IMR-90 (cell line): ENCODE measurements around the gene TSTD2. TPM values are rescaled to one million over a fixed set of nuclear protein-coding genes. Genes with fewer than 3 reads are reported as not detected.

Source experiments
- ATAC-seq: fragments of 200-7000 bp; cut with Tn5 transposase; 2 replicates; pipeline ENCODE4 v1.9.1; 2020; ENCODE audit warnings: low read depth, mild to moderate bottlenecking, moderate library complexity
- BruUV-seq: library from RNA; stranded (reverse); fragments of 400-500 nt; replicated peaks from 2 replicates; lab custom pipeline; 2021; lab: Mats Ljungman, UMichigan
- CTCF ChIA-PET: fragments of 300-600 bp; formaldehyde crosslinking; extraction: SDS; loops from one replicate; lab custom pipeline; 2021; ENCODE audit warnings: antibody characterized with exemption; lab: Yijun Ruan, JAX
- POLR2A ChIA-PET: fragments of 300-600 bp; sonication (Branson Sonifier 250); formaldehyde crosslinking; loops from one replicate; lab custom pipeline; 2022; ENCODE audit warnings: antibody characterized with exemption; ENCODE audit not compliant: unreplicated experiment; lab: Charles Lee
- DNase-seq: peaks from one replicate; pipeline ENCODE4 v3.0.0; 2013
- H2AFZ ChIP-seq: replicated peaks from 2 replicates; pipeline ENCODE3; 2013; ENCODE audit warnings: low read length, mild to moderate bottlenecking; ENCODE audit not compliant: poor library complexity
- H2AK5ac ChIP-seq: 2 replicates; pipeline ENCODE4 v1.6.1; 2013; ENCODE audit warnings: low read depth, low read length, inconsistent platforms
- H2AK9ac ChIP-seq: replicated peaks from 2 replicates; pipeline ENCODE3; 2013; ENCODE audit warnings: mild to moderate bottlenecking, low read depth, low read length, moderate library complexity; ENCODE audit not compliant: poor library complexity
- H2BK120ac ChIP-seq: 2 replicates; pipeline ENCODE4 v1.6.1; 2013; ENCODE audit warnings: low read depth, low read length, inconsistent platforms
- H2BK15ac ChIP-seq: 3 replicates; pipeline ENCODE4 v1.6.1; 2013; ENCODE audit warnings: low read depth, low read length, inconsistent platforms
- H2BK20ac ChIP-seq: 2 replicates; pipeline ENCODE4 v1.6.1; 2013; ENCODE audit warnings: low read depth, mild to moderate bottlenecking, inconsistent platforms, low read length, moderate library complexity
- H2BK5ac ChIP-seq: 2 replicates; pipeline ENCODE4 v1.6.1; 2013; ENCODE audit warnings: mild to moderate bottlenecking, low read depth, low read length, inconsistent platforms; ENCODE audit not compliant: poor library complexity, severe bottlenecking
- H3K14ac ChIP-seq: replicated peaks from 2 replicates; pipeline ENCODE4 v1.6.1; 2013; ENCODE audit warnings: low read depth, low read length, inconsistent platforms
- H3K18ac ChIP-seq: 2 replicates; pipeline ENCODE4 v1.6.1; 2013; ENCODE audit warnings: low read depth, low read length, control low read depth
- H3K23ac ChIP-seq: 2 replicates; pipeline ENCODE4 v1.6.1; 2013; ENCODE audit warnings: low read depth, low read length, inconsistent platforms
- H3K27ac ChIP-seq: 2 replicates; pipeline ENCODE4 v1.5.1; 2013; ENCODE audit warnings: mild to moderate bottlenecking, control low read depth, low read length; ENCODE audit not compliant: insufficient read depth
- H3K27me3 ChIP-seq: 2 replicates; pipeline ENCODE4 v1.6.1; 2013; ENCODE audit warnings: low read length; ENCODE audit not compliant: control insufficient read depth, insufficient read depth
- H3K36me3 ChIP-seq: 2 replicates; pipeline ENCODE4 v1.6.1; 2013; ENCODE audit warnings: low read length, mixed read lengths; ENCODE audit not compliant: control insufficient read depth, insufficient read depth
- H3K4ac ChIP-seq: 2 replicates; pipeline ENCODE4 v1.6.1; 2013; ENCODE audit warnings: low read depth, low read length, inconsistent platforms
- H3K4me1 ChIP-seq: 2 replicates; pipeline ENCODE4 v1.6.1; 2013; ENCODE audit warnings: low read length, mixed read lengths; ENCODE audit not compliant: control insufficient read depth, insufficient read depth
- H3K4me2 ChIP-seq: 2 replicates; pipeline ENCODE4 v1.6.1; 2013; ENCODE audit warnings: low read depth, mild to moderate bottlenecking, control low read depth, low read length, moderate library complexity
- H3K4me3 ChIP-seq: 2 replicates; pipeline ENCODE4 v1.5.1; 2013; ENCODE audit warnings: low read depth, mild to moderate bottlenecking, control low read depth, low read length, moderate library complexity; ENCODE audit not compliant: insufficient read depth
- H3K56ac ChIP-seq: 2 replicates; pipeline ENCODE4 v1.6.1; 2013; ENCODE audit warnings: low read length, inconsistent platforms; ENCODE audit not compliant: insufficient read depth; ENCODE audit errors: extremely low read depth
- H3K79me1 ChIP-seq, 2 experiments: 2 replicates each; pipeline ENCODE4 v1.6.1; 2013; ENCODE audit warnings: low read length in 2 of 2, inconsistent platforms in 1 of 2, low read depth in 1 of 2
- H3K9ac ChIP-seq: 2 replicates; pipeline ENCODE4 v1.6.1; 2013; ENCODE audit warnings: low read depth, low read length, control low read depth
- H3K9me1 ChIP-seq: 2 replicates; pipeline ENCODE4 v1.6.1; 2013; ENCODE audit warnings: low read length, inconsistent platforms; ENCODE audit not compliant: insufficient read depth
- H3K9me3 ChIP-seq: 2 replicates; pipeline ENCODE4 v1.6.1; 2013; ENCODE audit warnings: low read length; ENCODE audit not compliant: control insufficient read depth, insufficient read depth
- H4K20me1 ChIP-seq: 2 replicates; pipeline ENCODE4 v1.6.1; 2013; ENCODE audit warnings: low read length, inconsistent platforms; ENCODE audit not compliant: insufficient read depth
- H4K5ac ChIP-seq: 2 replicates; pipeline ENCODE4 v1.6.1; 2013; ENCODE audit warnings: mild to moderate bottlenecking, low read depth, low read length, control low read depth
- H4K8ac ChIP-seq, 2 experiments: 2 replicates each; pipeline ENCODE4 v1.6.1; 2013; ENCODE audit warnings: low read depth in 2 of 2, low read length in 2 of 2, control low read depth in 1 of 2, inconsistent platforms in 1 of 2
- H4K91ac ChIP-seq: 2 replicates; pipeline ENCODE4 v1.6.1; 2013; ENCODE audit warnings: low read depth, low read length, inconsistent platforms; ENCODE audit not compliant: insufficient read depth
- BHLHE40 ChIP-seq: fragments of 150-350 bp; IDR thresholded peaks from 2 replicates; pipeline ENCODE4 v1.6.1; 2016; ENCODE audit warnings: mild to moderate bottlenecking, low read depth, low read length
- CEBPB ChIP-seq: IDR thresholded peaks from 2 replicates; pipeline ENCODE4 v1.6.1; 2012; ENCODE audit warnings: low read depth, low read length, improper control_type of control experiment
- CHD1 ChIP-seq: IDR thresholded peaks from 2 replicates; pipeline ENCODE4 v1.6.1; 2012; ENCODE audit warnings: low read depth, low read length, improper control_type of control experiment
- CTCF ChIP-seq: conservative IDR thresholded peaks from 2 replicates; pipeline ENCODE4 v1.5.1; 2012; ENCODE audit warnings: mild to moderate bottlenecking, low read depth, low read length, improper control_type of control experiment
- MAFK ChIP-seq: IDR thresholded peaks from 2 replicates; pipeline ENCODE4 v1.6.1; 2012; ENCODE audit warnings: low read depth, low read length, improper control_type of control experiment
- MAZ ChIP-seq: IDR thresholded peaks from 2 replicates; pipeline ENCODE4 v1.6.1; 2012; ENCODE audit warnings: low read depth, mild to moderate bottlenecking, low read length, improper control_type of control experiment, moderate library complexity, borderline replicate concordance
- MXI1 ChIP-seq: IDR thresholded peaks from 2 replicates; pipeline ENCODE4 v1.6.1; 2012; ENCODE audit warnings: low read depth, mild to moderate bottlenecking, low read length, moderate library complexity, borderline replicate concordance
- NFE2L2 ChIP-seq: fragments of 150-350 bp; IDR thresholded peaks from 2 replicates; pipeline ENCODE4 v1.6.1; 2016; ENCODE audit warnings: low read depth, mild to moderate bottlenecking, low read length
- POLR2A ChIP-seq: IDR thresholded peaks from 2 replicates; pipeline ENCODE4 v1.6.1; 2012; ENCODE audit warnings: mild to moderate bottlenecking, low read depth, low read length
- RAD21 ChIP-seq: IDR thresholded peaks from 2 replicates; pipeline ENCODE4 v1.6.1; 2012; ENCODE audit warnings: low read length, improper control_type of control experiment
- RCOR1 ChIP-seq: IDR thresholded peaks from 2 replicates; pipeline ENCODE4 v1.6.1; 2012; ENCODE audit warnings: mild to moderate bottlenecking, low read length, improper control_type of control experiment; ENCODE audit not compliant: insufficient replicate concordance
- RFX5 ChIP-seq: IDR thresholded peaks from 2 replicates; pipeline ENCODE4 v1.8.0; 2012; ENCODE audit warnings: low read depth, mild to moderate bottlenecking, low read length, moderate library complexity
- SMC3 ChIP-seq: fragments of 150-350 bp; IDR thresholded peaks from 2 replicates; pipeline ENCODE4 v1.6.1; 2016; ENCODE audit warnings: low read depth, mild to moderate bottlenecking, antibody characterized with exemption, low read length, moderate library complexity
- WGBS, 2 experiments: methylation state at CpG; one replicate each; pipeline versions ENCODE4 v1.1.5 to v1.1.7; 2013; ENCODE audit warnings: missing lambda C conversion rate in 2 of 2; ENCODE audit not compliant: insufficient read length in 1 of 2; ENCODE audit errors: extremely low coverage in 2 of 2; 5-methylcytosine and 5-hydroxymethylcytosine counted together
- dilution Hi-C: fragments of 300-500 bp; cut with HindIII; formaldehyde crosslinking; loops from one replicate; pipeline ENCODE4 v1.14.3; 2018; ENCODE audit warnings: low sequenced_read_pairs; ENCODE audit not compliant: unreplicated experiment
- in situ Hi-C: fragments of 300-500 bp; cut with MboI; formaldehyde crosslinking; loops from 3 replicates; pipeline ENCODE4 v1.14.3; 2019; ENCODE audit warnings: low sequenced_read_pairs, inconsistent platforms, mixed read lengths
- intact Hi-C: fragments of 100-400 bp; cut with micrococcal nuclease; formaldehyde crosslinking; loops from 2 replicates; pipeline ENCODE4 v1.10.0; 2022
- polyA plus RNA-seq, 3 experiments: library from polyadenylated mRNA; depleted of rRNA; stranded (reverse); fragments of >200 nt; gene quantifications; 2 replicates each; pipeline ENCODE4 v1.2.3, GENCODE V29; 2012; ENCODE audit warnings: low replicate concordance in 1 of 3
- total RNA-seq: library from RNA; depleted of rRNA; stranded (reverse); fragments of >200 nt; gene quantifications from 2 replicates; pipeline ENCODE4 v1.2.3, GENCODE V29; 2012
- TF ChIP-seq, protein P1 (sequence below): fragments of 150-350 bp; IDR thresholded peaks from 2 replicates; pipeline ENCODE4 v1.6.1; 2017; ENCODE audit warnings: mild to moderate bottlenecking, antibody characterized with exemption, low read length, low read depth
- TF ChIP-seq, protein P2 (sequence below): fragments of 150-350 bp; IDR thresholded peaks from 2 replicates; pipeline ENCODE4 v1.6.1; 2016; ENCODE audit warnings: low read depth, mild to moderate bottlenecking, low read length, moderate library complexity, borderline replicate concordance

TSTD2 gene
- total and polyA plus RNA-seq, 2 of the 4 experiments (the other 2 are of a cell fraction): 11.2 to 16.3 TPM

- Histone ChIP-seq H3K27me3 (no peaks in the 10 kb centered on the region), H3K14ac (no peak overlapping the region), H3K27ac (no peak overlapping the region), H3K36me3 (peaks cover 15% of the 10 kb centered on the region), H2AK5ac (no peak overlapping the region), H3K4me3 (no peak overlapping the region), H4K5ac (no peak overlapping the region), H2BK15ac (no peak overlapping the region), H3K23ac (no peak overlapping the region), H3K9ac (no peak overlapping the region), H4K8ac (no peak overlapping the region), H4K91ac (no peak overlapping the region), H3K4me1 (peaks cover 4% of the 10 kb centered on the region; the same call in 1 of the 2 replicates), H2BK5ac (no peak overlapping the region), H3K9me1 (no peaks in the 10 kb centered on the region), H3K18ac (no peak overlapping the region), H2AK9ac (no peak overlapping the region), H3K4ac (no peak overlapping the region), H2BK20ac (no peak overlapping the region), H2BK120ac (no peak overlapping the region), H3K79me1 (no peaks in the 10 kb centered on the region), H3K9me3 (no peaks in the 10 kb centered on the region), H3K56ac (no peak overlapping the region), H3K4me2 (no peak overlapping the region), H2AFZ (no peak overlapping the region), H4K20me1 (no peaks in the 10 kb centered on the region)
- WGBS, 2 experiments: 79% methylated on average over 6 of the region's 11 CpGs; no CpG with 5 or more reads in 1 of the 2 experiments
- intact Hi-C loops: no loop called here
- ChIA-PET CTCF (interaction anchor here (0.6 kb wide), 1 partner anchor 59 kb away, joined by 4 read pairs; no protein-coding TSS in a partner anchor), POLR2A (no interaction called here)
- no peak for DNase-seq
- dilution Hi-C loops: no loop called here
- no TSS peak for BruUV-seq
- in situ Hi-C loops: no loop called here
- no peak for ATAC-seq
- TF ChIP-seq, protein P1, sequence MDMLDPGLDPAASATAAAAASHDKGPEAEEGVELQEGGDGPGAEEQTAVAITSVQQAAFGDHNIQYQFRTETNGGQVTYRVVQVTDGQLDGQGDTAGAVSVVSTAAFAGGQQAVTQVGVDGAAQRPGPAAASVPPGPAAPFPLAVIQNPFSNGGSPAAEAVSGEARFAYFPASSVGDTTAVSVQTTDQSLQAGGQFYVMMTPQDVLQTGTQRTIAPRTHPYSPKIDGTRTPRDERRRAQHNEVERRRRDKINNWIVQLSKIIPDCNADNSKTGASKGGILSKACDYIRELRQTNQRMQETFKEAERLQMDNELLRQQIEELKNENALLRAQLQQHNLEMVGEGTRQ: no peak
- no peak for TF ChIP-seq RCOR1
- TF ChIP-seq CEBPB: no peak
- TF ChIP-seq CHD1: no peak
- TF ChIP-seq MXI1: no peak
- TF ChIP-seq NFE2L2: no peak
- TF ChIP-seq RAD21: no peak
- TF ChIP-seq CTCF: no peak
- TF ChIP-seq MAFK: no peak
- TF ChIP-seq SMC3: no peak
- TF ChIP-seq BHLHE40: no peak
- no peak for TF ChIP-seq POLR2A
- no peak for TF ChIP-seq RFX5
- no peak for TF ChIP-seq MAZ
- TF ChIP-seq, protein P2, sequence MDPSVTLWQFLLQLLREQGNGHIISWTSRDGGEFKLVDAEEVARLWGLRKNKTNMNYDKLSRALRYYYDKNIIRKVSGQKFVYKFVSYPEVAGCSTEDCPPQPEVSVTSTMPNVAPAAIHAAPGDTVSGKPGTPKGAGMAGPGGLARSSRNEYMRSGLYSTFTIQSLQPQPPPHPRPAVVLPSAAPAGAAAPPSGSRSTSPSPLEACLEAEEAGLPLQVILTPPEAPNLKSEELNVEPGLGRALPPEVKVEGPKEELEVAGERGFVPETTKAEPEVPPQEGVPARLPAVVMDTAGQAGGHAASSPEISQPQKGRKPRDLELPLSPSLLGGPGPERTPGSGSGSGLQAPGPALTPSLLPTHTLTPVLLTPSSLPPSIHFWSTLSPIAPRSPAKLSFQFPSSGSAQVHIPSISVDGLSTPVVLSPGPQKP: no peak
These were observed 64.5 kb downstream of the TSTD2 start for GRCh38 chr9:97568461-97569275.
